GM12878 (cell line): ENCODE data around the gene MTHFD1L. TPM values are rescaled to one million over a fixed set of nuclear protein-coding genes. Genes with fewer than 3 reads are reported as not detected.

ENCODE experiments used
- ATAC-seq: fragments of 200-7000 bp; cut with Tn5 transposase; 3 replicates; pipeline ENCODE4 v1.9.1; 2020; ENCODE audit warnings: mild to moderate bottlenecking, moderate library complexity
- BruUV-seq: library from RNA; stranded (reverse); fragments of 400-500 nt; replicated peaks from 2 replicates; lab custom pipeline; 2021; lab: Mats Ljungman, UMichigan
- CTCF ChIA-PET: fragments of 300-600 bp; sonication (Branson Sonifier 250); formaldehyde crosslinking; extraction: SDS; loops from one replicate; lab custom pipeline; 2021; ENCODE audit warnings: inconsistent platforms; lab: Yijun Ruan, JAX
- POLR2A ChIA-PET: fragments of 350-600 bp; formaldehyde crosslinking; extraction: SDS; loops from one replicate; lab custom pipeline; 2021; ENCODE audit warnings: inconsistent platforms; lab: Charles Lee
- RAD21 ChIA-PET: fragments of 300-600 bp; sonication (Branson Sonifier 250); formaldehyde crosslinking; loops from one replicate; lab custom pipeline; 2023; ENCODE audit warnings: antibody characterized with exemption; ENCODE audit not compliant: unreplicated experiment; lab: Charles Lee
- SMC1A ChIA-PET: fragments of 300-600 bp; sonication (Branson Sonifier 250); formaldehyde crosslinking; loops from one replicate; lab custom pipeline; 2023; ENCODE audit not compliant: unreplicated experiment, uncharacterized antibody; lab: Charles Lee
- DNase-seq: peaks from one replicate; pipeline ENCODE4 v3.0.0-alpha.2; 2011; ENCODE audit warnings: low read depth, low spot score
- FAIRE-seq: peaks from 3 replicates; lab custom pipeline; 2011; peaks lifted over from hg19 to GRCh38; lab: Jason Lieb, UNC
- H2AFZ ChIP-seq: 2 replicates; pipeline ENCODE4 v1.6.0; 2011; ENCODE audit warnings: low read depth, low read length, control low read depth; ENCODE audit not compliant: control insufficient read depth
- H3K27ac ChIP-seq: 2 replicates; pipeline ENCODE4 v1.5.1; 2011; ENCODE audit warnings: control low read depth; ENCODE audit not compliant: control insufficient read depth, insufficient read depth
- H3K27me3 ChIP-seq, 2 experiments: replicated peaks in 1 of 2; 2 replicates each; pipeline versions ENCODE4 v1.6.0 to v1.6.1; 2011; ENCODE audit warnings: low read length in 1 of 2; ENCODE audit not compliant: control insufficient read depth in 2 of 2, insufficient read depth in 2 of 2
- H3K36me3 ChIP-seq, 2 experiments: 2 replicates each; pipeline ENCODE4 v1.5.1; 2011; ENCODE audit warnings: low read length in 1 of 2; ENCODE audit not compliant: control insufficient read depth in 2 of 2, insufficient read depth in 2 of 2
- H3K4me1 ChIP-seq: 2 replicates; pipeline ENCODE4 v1.6.1; 2011; ENCODE audit warnings: mild to moderate bottlenecking, low read length, moderate library complexity, mixed read lengths; ENCODE audit not compliant: control insufficient read depth, insufficient read depth
- H3K4me2 ChIP-seq: 2 replicates; pipeline ENCODE4 v1.6.0; 2011; ENCODE audit warnings: control low read depth; ENCODE audit not compliant: control insufficient read depth, insufficient read depth
- H3K4me3 ChIP-seq: fragments of 200-600 bp; sonication (generic); 2 replicates; pipeline ENCODE4 v1.5.1; 2016
- H3K79me2 ChIP-seq: 2 replicates; pipeline ENCODE4 v1.6.0; 2011; ENCODE audit warnings: low read length; ENCODE audit not compliant: control insufficient read depth, insufficient read depth
- H3K9ac ChIP-seq: 2 replicates; pipeline ENCODE4 v1.8.0; 2011; ENCODE audit warnings: low read length, control low read depth, mixed read lengths; ENCODE audit not compliant: control insufficient read depth, insufficient read depth
- H3K9me3 ChIP-seq: replicated peaks from 3 replicates; pipeline ENCODE4 v1.5.1; 2011; ENCODE audit warnings: mild to moderate bottlenecking, low read length; ENCODE audit not compliant: control insufficient read depth, insufficient read depth
- H4K20me1 ChIP-seq: 2 replicates; pipeline ENCODE4 v1.6.0; 2011; ENCODE audit not compliant: control insufficient read depth, insufficient read depth
- FOS ChIP-seq: IDR thresholded peaks from 3 replicates; pipeline ENCODE4 v1.6.1; 2011; ENCODE audit warnings: borderline replicate concordance; ENCODE audit not compliant: insufficient read length; ENCODE audit errors: extremely low read depth
- IKZF2 ChIP-seq, 2 experiments: fragments of 450-650 bp; IDR thresholded peaks; 2 replicates each; pipeline ENCODE4 v1.6.1; 2017; ENCODE audit warnings: mild to moderate bottlenecking in 2 of 2, moderate library complexity in 2 of 2
- NR2C2 ChIP-seq: IDR thresholded peaks from 2 replicates; pipeline ENCODE4 v1.6.1; 2011; ENCODE audit warnings: borderline replicate concordance, low read depth; ENCODE audit not compliant: control insufficient read depth, insufficient read length
- RB1 ChIP-seq: fragments of 450-650 bp; formaldehyde crosslinking; IDR thresholded peaks from 2 replicates; pipeline ENCODE4 v1.6.1; 2017; ENCODE audit warnings: mild to moderate bottlenecking, borderline replicate concordance
- SREBF1 ChIP-seq: IDR thresholded peaks from 2 replicates; pipeline ENCODE4 v1.6.1; 2012; ENCODE audit warnings: mild to moderate bottlenecking, low read length
- SUZ12 ChIP-seq: fragments of 200-600 bp; sonication (generic); IDR thresholded peaks from one replicate; pipeline ENCODE4 v1.6.1; 2018; ENCODE audit warnings: antibody characterized with exemption, mild to moderate bottlenecking; ENCODE audit not compliant: unreplicated experiment
- TCF3 ChIP-seq: IDR thresholded peaks from 2 replicates; pipeline ENCODE4 v1.6.1; 2012; ENCODE audit warnings: low read depth, mild to moderate bottlenecking, low read length, borderline replicate concordance; ENCODE audit not compliant: insufficient read depth
- WGBS: methylation state at CpG from one replicate; pipeline ENCODE4 v1.1.6; 2016; ENCODE audit warnings: low lambda C conversion rate; ENCODE audit not compliant: insufficient replicate concordance, insufficient coverage; ENCODE audit errors: missing lambda C conversion rate; 5-methylcytosine and 5-hydroxymethylcytosine counted together
- in situ Hi-C: fragments of 300-500 bp; cut with MboI; formaldehyde crosslinking; loops from 9 replicates; pipeline ENCODE4 v1.14.3; 2018; ENCODE audit warnings: mixed read lengths
- intact Hi-C: fragments of 100-400 bp; cut with micrococcal nuclease; formaldehyde crosslinking; loops from one replicate; pipeline ENCODE4 v1.14.2; 2022; ENCODE audit not compliant: unreplicated experiment
- polyA plus RNA-seq, 11 experiments: library from polyadenylated mRNA; depleted of rRNA in 4 of 11; unstranded in 6 of 11; stranded (reverse) in 5 of 11; fragments of >200 nt; fragmentation: Nextera tagmentation in 4 of 11; fragmentation: Illumina TruSeq in 1 of 11; extraction: Ambion mirVana in 4 of 11; extraction: Trizol in 1 of 11; gene quantifications; 1 replicate in 1 of 11; 2 replicates in 10 of 11; pipeline versions ENCODE4 v1.2.1 to v1.2.3, GENCODE V29; 2011 to 2016; ENCODE audit warnings: inconsistent platforms in 2 of 11, missing spikeins in 2 of 11, low read depth in 1 of 11
- total RNA-seq, 4 experiments: library from RNA; depleted of rRNA in 3 of 4; stranded (reverse); fragments of >200 nt in 3 of 4; fragmentation: Illumina TruSeq in 1 of 4; extraction: Trizol in 1 of 4; gene quantifications; 2 replicates each; pipeline versions ENCODE4 v1.2.1 to v1.2.3, GENCODE V29; 2013 to 2021
- TF ChIP-seq, protein P1 (sequence below): IDR thresholded peaks from 2 replicates; pipeline ENCODE4 v1.6.1; 2011; ENCODE audit warnings: low read depth, low read length, improper control_type of control experiment, borderline replicate concordance
- TF ChIP-seq, protein P2 (sequence below): fragments of 450-650 bp; IDR thresholded peaks from 2 replicates; pipeline ENCODE4 v1.6.1; 2017; ENCODE audit warnings: low read depth, mild to moderate bottlenecking, moderate library complexity
- TF ChIP-seq, protein P3 (sequence below): IDR thresholded peaks from 2 replicates; pipeline ENCODE4 v1.6.1; 2011; ENCODE audit warnings: borderline replicate concordance, low read depth, mild to moderate bottlenecking, moderate library complexity, mixed read lengths, low read length; ENCODE audit not compliant: insufficient read depth; ENCODE audit errors: extremely low read length
- TF ChIP-seq, protein P4 (sequence below): fragments of 450-650 bp; IDR thresholded peaks from 2 replicates; pipeline ENCODE4 v1.6.1; 2017; ENCODE audit warnings: mild to moderate bottlenecking, moderate library complexity

MTHFD1L gene
- total and polyA plus RNA-seq, 10 of the 15 experiments (the other 5 are each of a cell fraction or from before 2014, with no cell fraction given) = 11.7 to 75.5 (median 28.8) TPM

DNA sequence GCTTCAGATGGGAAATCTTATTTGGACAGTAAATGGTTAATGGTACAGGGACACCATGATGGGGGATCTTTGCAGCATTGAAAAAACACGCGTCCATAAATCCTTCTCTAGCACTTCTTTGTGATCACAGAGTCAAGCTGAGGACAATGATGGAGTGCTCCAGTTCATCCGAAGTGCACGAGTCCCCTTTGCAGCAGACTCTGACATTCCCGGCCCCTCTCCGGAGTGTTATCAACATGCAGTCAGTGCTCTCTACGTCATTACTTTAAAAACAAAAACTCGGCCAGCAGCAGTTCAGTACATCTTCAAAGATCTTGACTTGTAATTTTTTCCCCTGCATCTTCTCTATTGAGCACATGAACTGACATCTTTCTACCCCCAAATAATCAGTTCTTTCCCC is 188.8 kb downstream of the MTHFD1L start (continued):
- TF ChIP-seq FOS = no peak
- TF ChIP-seq, protein P1, sequence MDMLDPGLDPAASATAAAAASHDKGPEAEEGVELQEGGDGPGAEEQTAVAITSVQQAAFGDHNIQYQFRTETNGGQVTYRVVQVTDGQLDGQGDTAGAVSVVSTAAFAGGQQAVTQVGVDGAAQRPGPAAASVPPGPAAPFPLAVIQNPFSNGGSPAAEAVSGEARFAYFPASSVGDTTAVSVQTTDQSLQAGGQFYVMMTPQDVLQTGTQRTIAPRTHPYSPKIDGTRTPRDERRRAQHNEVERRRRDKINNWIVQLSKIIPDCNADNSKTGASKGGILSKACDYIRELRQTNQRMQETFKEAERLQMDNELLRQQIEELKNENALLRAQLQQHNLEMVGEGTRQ = no peak
- TF ChIP-seq IKZF2 (IDR thresholded peaks at IDR 0.05) = no peak
- TF ChIP-seq, protein P2, sequence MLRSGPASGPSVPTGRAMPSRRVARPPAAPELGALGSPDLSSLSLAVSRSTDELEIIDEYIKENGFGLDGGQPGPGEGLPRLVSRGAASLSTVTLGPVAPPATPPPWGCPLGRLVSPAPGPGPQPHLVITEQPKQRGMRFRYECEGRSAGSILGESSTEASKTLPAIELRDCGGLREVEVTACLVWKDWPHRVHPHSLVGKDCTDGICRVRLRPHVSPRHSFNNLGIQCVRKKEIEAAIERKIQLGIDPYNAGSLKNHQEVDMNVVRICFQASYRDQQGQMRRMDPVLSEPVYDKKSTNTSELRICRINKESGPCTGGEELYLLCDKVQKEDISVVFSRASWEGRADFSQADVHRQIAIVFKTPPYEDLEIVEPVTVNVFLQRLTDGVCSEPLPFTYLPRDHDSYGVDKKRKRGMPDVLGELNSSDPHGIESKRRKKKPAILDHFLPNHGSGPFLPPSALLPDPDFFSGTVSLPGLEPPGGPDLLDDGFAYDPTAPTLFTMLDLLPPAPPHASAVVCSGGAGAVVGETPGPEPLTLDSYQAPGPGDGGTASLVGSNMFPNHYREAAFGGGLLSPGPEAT = no peak

DNA sequence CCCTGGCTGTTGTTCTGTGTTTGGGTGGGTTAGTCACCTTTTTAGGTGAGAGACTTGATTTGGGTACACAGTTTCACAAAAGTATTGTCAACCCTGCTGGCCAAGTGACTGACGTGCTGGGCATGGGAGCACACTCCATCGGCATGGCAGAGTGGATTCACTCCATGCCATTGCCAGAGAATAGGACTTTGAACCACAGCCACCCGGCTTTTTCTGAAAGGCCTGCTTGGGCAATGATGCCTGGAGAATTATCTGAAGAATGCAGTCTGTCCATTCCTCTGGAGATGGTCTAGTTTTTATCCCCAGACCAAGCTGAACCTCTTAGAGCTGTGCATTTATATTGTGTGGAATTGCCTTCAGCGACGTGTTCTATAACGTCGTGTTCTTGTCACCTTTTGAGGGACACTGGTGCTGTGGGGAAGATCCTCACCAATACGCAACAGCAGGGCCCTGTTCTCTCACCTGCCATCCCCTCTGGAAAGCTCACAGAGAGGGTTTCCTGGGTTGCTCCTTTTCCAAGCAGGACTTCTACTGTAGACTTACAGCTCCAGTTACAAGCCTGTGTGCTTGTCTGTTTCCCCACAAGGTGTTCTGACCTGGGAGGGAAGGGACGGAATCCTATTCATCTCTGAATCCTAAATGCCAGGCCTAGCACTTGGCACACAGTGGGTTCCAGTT is 190.9 kb downstream of the MTHFD1L start:
- WGBS = 95% methylated on average over 9 of the region's 9 CpGs
- ChIA-PET SMC1A (interaction anchor here (2.3 kb wide), 1 partner anchor 11 kb away, joined by 6 read pairs; no protein-coding TSS in a partner anchor), RAD21 (no interaction called here), POLR2A (no interaction called here), CTCF (no interaction called here)
- DNase-seq = no peak
- Histone ChIP-seq H3K79me2 (no peaks in the 10 kb centered on the region), H3K9me3 (no peaks in the 10 kb centered on the region), H3K4me3 (no peak overlapping the region), H4K20me1 (no peaks in the 10 kb centered on the region), H3K4me1 (no peaks in the 10 kb centered on the region), H2AFZ (no peak overlapping the region), H3K36me3 (peaks cover 2 to 3% of the 10 kb centered on the region in 2 experiments), H3K4me2 (no peak overlapping the region), H3K9ac (no peak overlapping the region), H3K27ac (no peak overlapping the region), H3K27me3 (no peaks in the 10 kb centered on the region)
- ATAC-seq = no peak
- intact Hi-C loops = no loop called here
- in situ Hi-C loops = no loop called here
- FAIRE-seq = no peak
- BruUV-seq = no TSS peak
- TF ChIP-seq SREBF1 (no peak), RB1 (no peak), NR2C2 (no peak), TCF3 (no peak), SUZ12 (no peak)
- TF ChIP-seq, protein P3, sequence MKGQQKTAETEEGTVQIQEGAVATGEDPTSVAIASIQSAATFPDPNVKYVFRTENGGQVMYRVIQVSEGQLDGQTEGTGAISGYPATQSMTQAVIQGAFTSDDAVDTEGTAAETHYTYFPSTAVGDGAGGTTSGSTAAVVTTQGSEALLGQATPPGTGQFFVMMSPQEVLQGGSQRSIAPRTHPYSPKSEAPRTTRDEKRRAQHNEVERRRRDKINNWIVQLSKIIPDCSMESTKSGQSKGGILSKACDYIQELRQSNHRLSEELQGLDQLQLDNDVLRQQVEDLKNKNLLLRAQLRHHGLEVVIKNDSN = no peak
- TF ChIP-seq, protein P4, sequence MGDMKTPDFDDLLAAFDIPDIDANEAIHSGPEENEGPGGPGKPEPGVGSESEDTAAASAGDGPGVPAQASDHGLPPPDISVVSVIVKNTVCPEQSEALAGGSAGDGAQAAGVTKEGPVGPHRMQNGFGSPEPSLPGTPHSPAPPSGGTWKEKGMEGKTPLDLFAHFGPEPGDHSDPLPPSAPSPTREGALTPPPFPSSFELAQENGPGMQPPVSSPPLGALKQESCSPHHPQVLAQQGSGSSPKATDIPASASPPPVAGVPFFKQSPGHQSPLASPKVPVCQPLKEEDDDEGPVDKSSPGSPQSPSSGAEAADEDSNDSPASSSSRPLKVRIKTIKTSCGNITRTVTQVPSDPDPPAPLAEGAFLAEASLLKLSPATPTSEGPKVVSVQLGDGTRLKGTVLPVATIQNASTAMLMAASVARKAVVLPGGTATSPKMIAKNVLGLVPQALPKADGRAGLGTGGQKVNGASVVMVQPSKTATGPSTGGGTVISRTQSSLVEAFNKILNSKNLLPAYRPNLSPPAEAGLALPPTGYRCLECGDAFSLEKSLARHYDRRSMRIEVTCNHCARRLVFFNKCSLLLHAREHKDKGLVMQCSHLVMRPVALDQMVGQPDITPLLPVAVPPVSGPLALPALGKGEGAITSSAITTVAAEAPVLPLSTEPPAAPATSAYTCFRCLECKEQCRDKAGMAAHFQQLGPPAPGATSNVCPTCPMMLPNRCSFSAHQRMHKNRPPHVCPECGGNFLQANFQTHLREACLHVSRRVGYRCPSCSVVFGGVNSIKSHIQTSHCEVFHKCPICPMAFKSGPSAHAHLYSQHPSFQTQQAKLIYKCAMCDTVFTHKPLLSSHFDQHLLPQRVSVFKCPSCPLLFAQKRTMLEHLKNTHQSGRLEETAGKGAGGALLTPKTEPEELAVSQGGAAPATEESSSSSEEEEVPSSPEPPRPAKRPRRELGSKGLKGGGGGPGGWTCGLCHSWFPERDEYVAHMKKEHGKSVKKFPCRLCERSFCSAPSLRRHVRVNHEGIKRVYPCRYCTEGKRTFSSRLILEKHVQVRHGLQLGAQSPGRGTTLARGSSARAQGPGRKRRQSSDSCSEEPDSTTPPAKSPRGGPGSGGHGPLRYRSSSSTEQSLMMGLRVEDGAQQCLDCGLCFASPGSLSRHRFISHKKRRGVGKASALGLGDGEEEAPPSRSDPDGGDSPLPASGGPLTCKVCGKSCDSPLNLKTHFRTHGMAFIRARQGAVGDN = no peak
